HepG2 (cell line): ENCODE measurements around the gene HES7.

ENCODE experiments used
- ARID2 ChIP-seq: sonication (generic); formaldehyde crosslinking; IDR thresholded peaks from 2 replicates; pipeline ENCODE4 v1.8.1; 2022; ENCODE audit warnings: mild to moderate bottlenecking, missing genetic modification reagents, borderline replicate concordance
- BRD4 ChIP-seq: sonication (generic); formaldehyde crosslinking; IDR thresholded peaks from 2 replicates; pipeline ENCODE4 v1.4.0; 2020; ENCODE audit warnings: missing genetic modification reagents
- CBX1 ChIP-seq: IDR thresholded peaks from one replicate; pipeline ENCODE4 v1.6.1; 2016; ENCODE audit warnings: antibody characterized with exemption, low read depth
- EP300 ChIP-seq, 3 experiments: sonication (generic) in 1 of 3; formaldehyde crosslinking in 1 of 3; IDR thresholded peaks; 2 replicates each; pipeline versions ENCODE4 v1.5.1 to v1.6.1; 2011 to 2020; ENCODE audit warnings: low read depth in 2 of 3, low read length in 2 of 3, borderline replicate concordance in 1 of 3, improper control_type of control experiment in 1 of 3, mild to moderate bottlenecking in 1 of 3, missing genetic modification reagents in 1 of 3, moderate library complexity in 1 of 3
- EZH2 ChIP-seq: conservative IDR thresholded peaks from 2 replicates; pipeline ENCODE4 v1.6.1; 2012; ENCODE audit warnings: mild to moderate bottlenecking, low read depth, low read length, moderate library complexity
- KMT2B ChIP-seq: IDR thresholded peaks from 2 replicates; pipeline ENCODE4 v1.6.1; 2016; ENCODE audit warnings: missing genetic modification reagents, missing compliant biosample characterization
- MYC ChIP-seq: sonication (generic); formaldehyde crosslinking; IDR thresholded peaks from 2 replicates; pipeline ENCODE4 v1.9.0; 2021; ENCODE audit warnings: missing genetic modification reagents, borderline replicate concordance
- NFE2L1 ChIP-seq: sonication (generic); formaldehyde crosslinking; IDR thresholded peaks from 2 replicates; pipeline ENCODE4 v1.4.0; 2020; ENCODE audit warnings: missing genetic modification reagents, mild to moderate bottlenecking, borderline replicate concordance
- PHF21A ChIP-seq: sonication (generic); formaldehyde crosslinking; IDR thresholded peaks from 2 replicates; pipeline ENCODE4 v1.5.0; 2020; ENCODE audit warnings: mild to moderate bottlenecking, missing genetic modification reagents
- SP1 ChIP-seq, 2 experiments: fragments of 450-650 bp in 1 of 2; sonication (generic) in 1 of 2; formaldehyde crosslinking in 1 of 2; IDR thresholded peaks; 2 replicates each; pipeline versions ENCODE4 v1.4.0 to v1.6.1; 2016 to 2020; ENCODE audit warnings: missing genetic modification reagents in 1 of 2
- YY1 ChIP-seq: IDR thresholded peaks from 2 replicates; pipeline ENCODE4 v1.6.1; 2011; ENCODE audit warnings: low read length, low read depth, moderate library complexity, mild to moderate bottlenecking; ENCODE audit not compliant: insufficient read depth, insufficient replicate concordance
- ZNF550 ChIP-seq: sonication (generic); formaldehyde crosslinking; IDR thresholded peaks from 2 replicates; pipeline ENCODE4 v1.4.0; 2020; ENCODE audit warnings: mild to moderate bottlenecking, missing genetic modification reagents, borderline replicate concordance
- TF ChIP-seq, protein P1 (sequence below): sonication (generic); formaldehyde crosslinking; conservative IDR thresholded peaks from 2 replicates; pipeline ENCODE4 v1.8.0; 2022; ENCODE audit warnings: missing genetic modification reagents
- TF ChIP-seq, protein P2 (sequence below): sonication (generic); formaldehyde crosslinking; IDR thresholded peaks from 2 replicates; pipeline ENCODE4 v1.4.0; 2020; ENCODE audit warnings: mild to moderate bottlenecking, missing genetic modification reagents

DNA sequence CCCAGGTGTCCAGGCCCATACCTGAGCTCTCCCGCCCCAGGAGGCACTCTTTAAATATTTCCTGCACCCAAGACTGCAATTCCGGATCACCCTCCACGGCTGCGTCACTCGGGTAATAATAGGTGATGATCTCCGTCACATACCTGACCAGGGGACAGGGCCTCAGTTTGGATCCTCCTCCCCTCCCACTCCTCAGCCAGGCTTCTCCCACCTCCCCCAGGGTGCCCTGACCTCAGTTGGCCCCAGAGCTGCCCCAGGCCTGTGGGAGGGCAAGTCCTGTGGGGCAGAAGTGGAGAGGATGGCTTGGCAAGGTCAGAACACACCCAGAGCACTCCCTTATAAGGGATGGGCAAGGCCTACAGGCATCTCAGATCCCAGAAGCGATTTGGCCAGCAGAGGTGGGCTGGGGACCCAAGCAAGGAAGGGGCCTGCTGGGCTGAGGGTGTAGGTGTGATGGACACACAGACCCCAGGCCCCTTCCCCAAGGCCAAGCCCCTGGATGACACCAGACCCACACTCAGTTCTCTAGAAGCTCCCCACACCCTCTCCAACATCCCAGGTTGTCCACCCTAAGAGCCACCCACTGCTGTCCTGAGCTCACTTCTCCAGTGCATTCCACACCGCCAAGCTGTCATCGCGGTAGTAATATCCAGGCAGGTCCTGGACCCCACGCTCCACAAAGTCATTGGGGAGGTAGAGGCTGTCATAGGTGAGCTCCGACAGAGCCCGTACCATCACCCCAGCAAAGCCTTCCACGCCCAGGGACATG is 48.1 kb downstream of the HES7 start:
- no peak for TF ChIP-seq ZNF550 (CRISPR knock-in tag)
- no peak for TF ChIP-seq MYC (CRISPR knock-in tag)
- no peak for TF ChIP-seq EP300 (IDR thresholded peaks at IDR 0.05; ENCODE audit: low read depth in 2 of 2, low read length in 2 of 2)
- no peak for TF ChIP-seq EP300 (CRISPR knock-in tag; IDR thresholded peaks at IDR 0.05; ENCODE audit: borderline replicate concordance)
- no peak for TF ChIP-seq CBX1
- no peak for TF ChIP-seq SP1 (IDR thresholded peaks at IDR 0.05)
- TF ChIP-seq SP1 (CRISPR knock-in tag; IDR thresholded peaks at IDR 0.05), result no peak
- TF ChIP-seq KMT2B (CRISPR knock-in tag), result no peak
- TF ChIP-seq PHF21A (CRISPR knock-in tag), result no peak
- TF ChIP-seq EZH2, result no peak
- no peak for TF ChIP-seq BRD4 (CRISPR knock-in tag)
- TF ChIP-seq, protein P1, sequence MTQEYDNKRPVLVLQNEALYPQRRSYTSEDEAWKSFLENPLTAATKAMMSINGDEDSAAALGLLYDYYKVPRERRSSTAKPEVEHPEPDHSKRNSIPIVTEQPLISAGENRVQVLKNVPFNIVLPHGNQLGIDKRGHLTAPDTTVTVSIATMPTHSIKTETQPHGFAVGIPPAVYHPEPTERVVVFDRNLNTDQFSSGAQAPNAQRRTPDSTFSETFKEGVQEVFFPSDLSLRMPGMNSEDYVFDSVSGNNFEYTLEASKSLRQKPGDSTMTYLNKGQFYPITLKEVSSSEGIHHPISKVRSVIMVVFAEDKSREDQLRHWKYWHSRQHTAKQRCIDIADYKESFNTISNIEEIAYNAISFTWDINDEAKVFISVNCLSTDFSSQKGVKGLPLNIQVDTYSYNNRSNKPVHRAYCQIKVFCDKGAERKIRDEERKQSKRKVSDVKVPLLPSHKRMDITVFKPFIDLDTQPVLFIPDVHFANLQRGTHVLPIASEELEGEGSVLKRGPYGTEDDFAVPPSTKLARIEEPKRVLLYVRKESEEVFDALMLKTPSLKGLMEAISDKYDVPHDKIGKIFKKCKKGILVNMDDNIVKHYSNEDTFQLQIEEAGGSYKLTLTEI, result no peak
- no peak for TF ChIP-seq YY1
- no peak for TF ChIP-seq ARID2 (CRISPR knock-in tag)
- TF ChIP-seq NFE2L1 (CRISPR knock-in tag), result no peak
- TF ChIP-seq, protein P2, sequence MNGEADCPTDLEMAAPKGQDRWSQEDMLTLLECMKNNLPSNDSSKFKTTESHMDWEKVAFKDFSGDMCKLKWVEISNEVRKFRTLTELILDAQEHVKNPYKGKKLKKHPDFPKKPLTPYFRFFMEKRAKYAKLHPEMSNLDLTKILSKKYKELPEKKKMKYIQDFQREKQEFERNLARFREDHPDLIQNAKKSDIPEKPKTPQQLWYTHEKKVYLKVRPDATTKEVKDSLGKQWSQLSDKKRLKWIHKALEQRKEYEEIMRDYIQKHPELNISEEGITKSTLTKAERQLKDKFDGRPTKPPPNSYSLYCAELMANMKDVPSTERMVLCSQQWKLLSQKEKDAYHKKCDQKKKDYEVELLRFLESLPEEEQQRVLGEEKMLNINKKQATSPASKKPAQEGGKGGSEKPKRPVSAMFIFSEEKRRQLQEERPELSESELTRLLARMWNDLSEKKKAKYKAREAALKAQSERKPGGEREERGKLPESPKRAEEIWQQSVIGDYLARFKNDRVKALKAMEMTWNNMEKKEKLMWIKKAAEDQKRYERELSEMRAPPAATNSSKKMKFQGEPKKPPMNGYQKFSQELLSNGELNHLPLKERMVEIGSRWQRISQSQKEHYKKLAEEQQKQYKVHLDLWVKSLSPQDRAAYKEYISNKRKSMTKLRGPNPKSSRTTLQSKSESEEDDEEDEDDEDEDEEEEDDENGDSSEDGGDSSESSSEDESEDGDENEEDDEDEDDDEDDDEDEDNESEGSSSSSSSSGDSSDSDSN, result no peak
